ENCODE measurements around the gene OST4.

The OST4 gene

GRCh38 chr2:27093430-27094352 is 22.2 kb upstream of the OST4 start:
- no peak for DNase-seq

GRCh38 chr2:27092696-27093429 is 21.4 kb upstream of the OST4 start:
- no peak for DNase-seq

GRCh38 chr2:27091746-27092695 is 20.6 kb upstream of the OST4 start:
- DNase-seq: no peak

- no peak for DNase-seq
Measured at GRCh38 chr2:27089111-27089954, 17.9 kb upstream of the OST4 start.

GRCh38 chr2:27088634-27089033 is 17.2 kb upstream of the OST4 start:
- DNase-seq: no peak

GRCh38 chr2:27087823-27088410 is 16.5 kb upstream of the OST4 start:
- DNase-seq: no peak

- peak in 27 of 56 donors; percentile 32 to 72 (median 57) for DNase-seq
Measured at GRCh38 chr2:27086724-27087593, 15.5 kb upstream of the OST4 start, which contains the start of gene KHK. KHK (plus strand) TSS chr2:27086772; CDS start chr2:27087260, 488 bp downstream.

- peak; percentile 51 to 97 (median 89) for DNase-seq
Measured at GRCh38 chr2:27086090-27086723, 14.8 kb upstream of the OST4 start.

GRCh38 chr2:27085673-27086089 is 14.2 kb upstream of the OST4 start:
- DNase-seq: peak in 48 of 56 donors; percentile 21 to 81 (median 58)

GRCh38 chr2:27085062-27085672 is 13.7 kb upstream of the OST4 start:
- peak in 1 of 56 donors; percentile 11 for DNase-seq

- no peak for DNase-seq
Measured at GRCh38 chr2:27084297-27085061, 13.0 kb upstream of the OST4 start.

- no peak for DNase-seq
Measured at GRCh38 chr2:27083410-27084296, 12.2 kb upstream of the OST4 start.

GRCh38 chr2:27082773-27083409 is 11.4 kb upstream of the OST4 start:
- DNase-seq: no peak

- no peak for DNase-seq
Measured at GRCh38 chr2:27081984-27082772, 10.7 kb upstream of the OST4 start.

- no peak for DNase-seq
Measured at GRCh38 chr2:27080603-27080936, 9.1 kb upstream of the OST4 start.
